Type B pancreatic cell (in vitro differentiated cells): ENCODE results near the gene ESPN. TPM values are rescaled to one million over a fixed set of nuclear protein-coding genes. Genes with fewer than 3 reads are reported as not detected.

Experiments
- DNase-seq: peaks from one replicate; pipeline ENCODE4 v3.0.0; 2021; ENCODE audit warnings: mixed read lengths; ENCODE audit not compliant: unreplicated experiment; ENCODE audit errors: extremely low spot score
- H3K27ac Mint-ChIP-seq: 2 replicates; pipeline ENCODE4 v1.8.0; 2021; ENCODE audit warnings: mild to moderate bottlenecking, mixed read lengths
- H3K27me3 Mint-ChIP-seq: 2 replicates; pipeline ENCODE4 v1.8.0; 2021; ENCODE audit warnings: mixed read lengths
- H3K36me3 Mint-ChIP-seq: 2 replicates; pipeline ENCODE4 v1.8.0; 2021; ENCODE audit warnings: mixed read lengths
- H3K4me1 Mint-ChIP-seq: one replicate; pipeline ENCODE4 v1.8.0; 2021; ENCODE audit warnings: mixed read lengths; ENCODE audit not compliant: unreplicated experiment
- H3K4me3 Mint-ChIP-seq: 2 replicates; pipeline ENCODE4 v1.8.0; 2021; ENCODE audit warnings: mild to moderate bottlenecking, mixed read lengths
- H3K9me3 Mint-ChIP-seq: 2 replicates; pipeline ENCODE4 v1.8.0; 2021; ENCODE audit warnings: mixed read lengths
- total RNA-seq: library from RNA; stranded (reverse); gene quantifications from 2 replicates; pipeline ENCODE4 v1.2.1, GENCODE V29; 2021; ENCODE audit warnings: low replicate concordance
- TF ChIP-seq, protein P1 (sequence below): fragments of 200-600 bp; sonication (generic); conservative IDR thresholded peaks from 2 replicates; pipeline ENCODE4 v1.5.0; 2021; ENCODE audit warnings: antibody characterized with exemption, mild to moderate bottlenecking

Gene ESPN
- total RNA-seq, 1 donor from 2014 or later = 13.8 TPM

- Mint-ChIP-seq H3K27ac (no peak overlapping the region), H3K4me3 (no peak overlapping the region), H3K4me1 (peaks cover 15% of the 10 kb centered on the region), H3K27me3 (no peaks in the 10 kb centered on the region), H3K9me3 (no peaks in the 10 kb centered on the region), H3K36me3 (peaks cover 7% of the 10 kb centered on the region)
- TF ChIP-seq, protein P1, sequence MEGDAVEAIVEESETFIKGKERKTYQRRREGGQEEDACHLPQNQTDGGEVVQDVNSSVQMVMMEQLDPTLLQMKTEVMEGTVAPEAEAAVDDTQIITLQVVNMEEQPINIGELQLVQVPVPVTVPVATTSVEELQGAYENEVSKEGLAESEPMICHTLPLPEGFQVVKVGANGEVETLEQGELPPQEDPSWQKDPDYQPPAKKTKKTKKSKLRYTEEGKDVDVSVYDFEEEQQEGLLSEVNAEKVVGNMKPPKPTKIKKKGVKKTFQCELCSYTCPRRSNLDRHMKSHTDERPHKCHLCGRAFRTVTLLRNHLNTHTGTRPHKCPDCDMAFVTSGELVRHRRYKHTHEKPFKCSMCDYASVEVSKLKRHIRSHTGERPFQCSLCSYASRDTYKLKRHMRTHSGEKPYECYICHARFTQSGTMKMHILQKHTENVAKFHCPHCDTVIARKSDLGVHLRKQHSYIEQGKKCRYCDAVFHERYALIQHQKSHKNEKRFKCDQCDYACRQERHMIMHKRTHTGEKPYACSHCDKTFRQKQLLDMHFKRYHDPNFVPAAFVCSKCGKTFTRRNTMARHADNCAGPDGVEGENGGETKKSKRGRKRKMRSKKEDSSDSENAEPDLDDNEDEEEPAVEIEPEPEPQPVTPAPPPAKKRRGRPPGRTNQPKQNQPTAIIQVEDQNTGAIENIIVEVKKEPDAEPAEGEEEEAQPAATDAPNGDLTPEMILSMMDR = no peak
- DNase-seq = no peak
Observed at GRCh38 chr1:6474815-6475282, 50.3 kb downstream of the ESPN start.

GRCh38 chr1:6475381-6476133 is 51.0 kb downstream of the ESPN start:
- Mint-ChIP-seq H3K27me3 (no peaks in the 10 kb centered on the region), H3K9me3 (no peaks in the 10 kb centered on the region), H3K36me3 (peaks cover 7% of the 10 kb centered on the region), H3K4me1 (peaks cover 15% of the 10 kb centered on the region), H3K27ac (peak overlapping the region; percentile 70), H3K4me3 (no peak overlapping the region)
- no peak for DNase-seq
- TF ChIP-seq, protein P1 = peak; percentile 95

DNA sequence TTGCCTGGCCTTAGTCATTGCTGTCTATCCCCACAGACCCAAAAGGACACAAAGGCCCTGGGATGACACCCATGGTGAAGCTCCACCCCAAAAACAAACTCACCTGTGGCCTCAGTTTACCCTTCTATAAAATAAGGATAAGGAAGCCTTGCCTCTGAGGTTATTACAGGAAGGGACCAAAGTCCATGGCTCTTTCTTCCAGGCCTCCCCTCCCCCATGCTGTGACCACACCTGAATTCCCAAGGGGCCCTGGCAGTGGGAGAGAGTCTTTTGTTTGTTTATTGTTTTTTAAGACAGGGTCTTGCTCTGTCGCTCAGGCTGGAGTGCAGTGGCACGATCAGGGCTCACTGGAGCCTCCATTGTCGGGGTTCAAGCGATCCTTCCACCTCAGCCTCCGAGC is 51.9 kb downstream of the ESPN start:
- peak overlapping the region; percentile 70 for H3K27ac Mint-ChIP-seq
- TF ChIP-seq, protein P1 = no peak
- no peak for DNase-seq

GRCh38 chr1:6477039-6477820 is 52.7 kb downstream of the ESPN start:
- Mint-ChIP-seq H3K4me1 (peaks cover 19% of the 10 kb centered on the region), H3K27me3 (no peaks in the 10 kb centered on the region), H3K4me3 (peak overlapping the region; percentile 14), H3K27ac (peak overlapping the region; percentile 70), H3K36me3 (peaks cover 7% of the 10 kb centered on the region), H3K9me3 (no peaks in the 10 kb centered on the region)
- DNase-seq = no peak
- TF ChIP-seq, protein P1 = no peak

More for the DNA sequence above, 51.9 kb downstream of the ESPN start:
- Mint-ChIP-seq H3K36me3 (peaks cover 7% of the 10 kb centered on the region), H3K9me3 (no peaks in the 10 kb centered on the region), H3K4me1 (peaks cover 15% of the 10 kb centered on the region), H3K4me3 (no peak overlapping the region), H3K27me3 (no peaks in the 10 kb centered on the region)

DNA sequence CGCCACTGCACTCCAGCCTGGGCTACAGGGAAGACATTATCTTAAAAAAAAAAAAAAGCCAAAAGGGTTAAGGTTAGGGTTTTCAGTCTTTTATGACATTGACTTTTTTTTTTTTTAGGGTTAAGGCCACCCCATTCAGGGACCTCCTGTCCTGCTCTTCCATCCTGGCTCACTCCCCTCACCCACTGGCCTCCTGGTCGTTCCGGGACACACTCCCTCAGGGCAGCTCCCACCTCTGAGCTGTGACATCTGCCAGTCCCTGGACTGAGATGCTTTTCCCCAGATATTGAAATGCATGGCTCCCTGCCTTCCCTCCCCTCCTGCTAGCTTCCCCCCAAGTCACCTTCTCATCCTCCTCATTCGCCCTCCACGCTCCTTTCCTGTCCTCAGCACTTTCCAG is 57.2 kb downstream of the ESPN start:
- H3K27me3 Mint-ChIP-seq = peaks cover 4% of the 10 kb centered on the region
- TF ChIP-seq, protein P1 = no peak
- peaks cover 22% of the 10 kb centered on the region for H3K4me1 Mint-ChIP-seq
- H3K9me3 Mint-ChIP-seq = no peaks in the 10 kb centered on the region
- H3K36me3 Mint-ChIP-seq = peaks cover 9% of the 10 kb centered on the region
- H3K4me3 Mint-ChIP-seq = no peak overlapping the region
- no peak for DNase-seq
- peak overlapping the region; percentile 45 for H3K27ac Mint-ChIP-seq
